HG03095 (cell line): ENCODE data around the gene INS.

Experiments
- ATAC-seq: cut with Tn5 transposase; IDR thresholded peaks from one replicate; pipeline ENCODE4 v1.9.1; 2021; ENCODE audit warnings: moderate library complexity; ENCODE audit not compliant: unreplicated experiment

INS gene

GRCh38 chr11:2122222-2122906 is 38.6 kb downstream of the INS start:
- no peak for ATAC-seq

GRCh38 chr11:2121227-2122130 is 39.5 kb downstream of the INS start:
- ATAC-seq = no peak

- ATAC-seq = no peak
Measured at GRCh38 chr11:2120359-2121100, 40.5 kb downstream of the INS start.

GRCh38 chr11:2118677-2119076 is 42.3 kb downstream of the INS start:
- no peak for ATAC-seq

GRCh38 chr11:2116680-2117079 is 44.3 kb downstream of the INS start:
- ATAC-seq = no peak

GRCh38 chr11:2115308-2115707 is 45.7 kb downstream of the INS start:
- no peak for ATAC-seq

GRCh38 chr11:2114430-2115241 is 46.4 kb downstream of the INS start:
- no peak for ATAC-seq

GRCh38 chr11:2113776-2114175 is 47.2 kb downstream of the INS start:
- no peak for ATAC-seq

GRCh38 chr11:2110521-2110920 is 50.5 kb downstream of the INS start:
- no peak for ATAC-seq
